CD4-positive, alpha-beta T cell treated with Interleukin-10 for 1 hour (primary cell): ENCODE measurements around the gene ADGRG1.

Experiments used
- DNase-seq: peaks from one replicate; pipeline ENCODE4 v3.0.0-alpha.2; 2020

The ADGRG1 gene

GRCh38 chr16:57636184-57636583 lies 7.8 kb downstream of the ADGRG1 start:
- DNase-seq: no peak

DNA sequence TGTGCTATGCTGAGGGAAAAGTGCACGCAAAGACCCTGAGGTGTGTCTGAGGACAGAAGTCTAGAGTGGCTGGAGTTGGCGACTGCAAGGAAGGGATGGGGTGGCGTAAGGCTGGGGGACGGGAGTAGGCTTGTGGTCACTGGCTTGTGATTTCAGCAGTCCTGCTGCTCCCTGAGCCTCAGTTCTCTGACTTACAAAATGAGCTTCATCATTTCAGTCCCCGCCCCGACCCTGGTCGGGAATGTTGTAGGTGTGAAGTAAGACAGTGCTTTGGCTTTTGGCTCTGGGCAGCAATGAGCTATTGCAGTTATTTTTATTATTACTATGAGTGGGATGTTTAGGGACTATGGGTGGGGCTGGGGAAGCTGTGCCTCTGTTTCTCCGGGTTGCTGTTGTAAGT lies 8.6 kb downstream of the ADGRG1 start:
- no peak for DNase-seq

DNA sequence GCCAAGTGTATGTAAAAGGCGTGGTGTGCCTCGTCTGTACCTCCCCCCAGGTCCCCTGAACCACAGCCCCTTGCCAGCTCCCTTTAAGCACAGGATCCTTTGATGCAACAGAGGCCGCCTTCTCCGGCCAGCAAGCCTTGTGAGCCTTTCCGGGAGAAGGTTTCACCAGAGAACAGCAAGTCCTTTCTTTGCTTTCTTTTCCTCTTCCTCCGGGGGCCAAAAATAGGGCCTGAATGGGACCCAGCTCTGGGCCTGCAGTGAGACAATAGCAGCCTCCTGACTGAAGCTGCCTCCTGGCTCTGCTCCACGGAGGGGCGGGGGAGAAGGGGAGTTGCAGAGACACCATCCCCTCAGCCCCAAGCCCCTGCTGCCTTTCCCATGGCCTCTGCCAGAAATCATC lies 9.0 kb downstream of the ADGRG1 start:
- DNase-seq: no peak

DNA sequence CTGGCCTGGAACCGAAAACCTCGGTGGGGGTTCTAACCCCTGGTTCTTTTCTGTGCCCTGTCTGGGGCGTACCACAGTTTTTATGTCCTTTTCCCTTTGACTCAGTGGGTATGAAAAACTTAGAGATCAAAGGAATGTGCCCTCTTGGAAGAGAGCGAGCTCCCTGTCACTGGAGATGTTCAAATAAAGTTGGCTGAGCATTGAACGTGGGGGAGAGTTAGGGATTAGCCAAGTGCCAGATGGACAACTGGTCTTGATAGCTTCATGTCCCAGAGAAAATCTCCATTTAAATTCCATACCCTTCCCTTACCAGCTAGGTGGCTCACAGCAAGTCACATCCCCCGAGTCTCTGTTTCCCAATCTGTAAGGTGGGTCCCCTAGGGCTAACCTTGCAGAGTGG lies 9.5 kb downstream of the ADGRG1 start:
- DNase-seq: no peak

DNA sequence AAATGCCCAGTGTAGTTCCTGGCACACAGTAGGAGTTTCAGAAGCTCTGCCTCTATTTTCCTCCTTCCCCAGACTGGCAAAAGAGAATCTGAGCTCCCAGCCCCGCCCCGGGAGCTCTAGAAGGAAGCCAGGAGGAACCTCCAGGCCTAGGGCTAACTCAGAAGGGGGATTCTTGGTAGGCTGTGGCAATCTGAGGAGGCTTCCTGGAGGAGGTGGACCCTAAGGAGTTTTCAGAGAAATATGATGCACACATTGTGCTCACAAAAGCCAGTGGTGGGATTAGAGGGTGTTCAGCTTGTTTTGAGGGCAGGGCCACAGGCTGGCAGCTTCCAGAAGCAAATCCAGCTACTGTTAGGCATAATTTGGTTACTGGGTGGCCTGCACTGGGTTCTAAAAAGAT lies 10.0 kb downstream of the ADGRG1 start:
- no peak for DNase-seq

GRCh38 chr16:57639172-57639887 lies 10.9 kb downstream of the ADGRG1 start:
- DNase-seq: no peak

- DNase-seq: no peak
These were observed 11.8 kb downstream of the ADGRG1 start for GRCh38 chr16:57640185-57640584.

DNA sequence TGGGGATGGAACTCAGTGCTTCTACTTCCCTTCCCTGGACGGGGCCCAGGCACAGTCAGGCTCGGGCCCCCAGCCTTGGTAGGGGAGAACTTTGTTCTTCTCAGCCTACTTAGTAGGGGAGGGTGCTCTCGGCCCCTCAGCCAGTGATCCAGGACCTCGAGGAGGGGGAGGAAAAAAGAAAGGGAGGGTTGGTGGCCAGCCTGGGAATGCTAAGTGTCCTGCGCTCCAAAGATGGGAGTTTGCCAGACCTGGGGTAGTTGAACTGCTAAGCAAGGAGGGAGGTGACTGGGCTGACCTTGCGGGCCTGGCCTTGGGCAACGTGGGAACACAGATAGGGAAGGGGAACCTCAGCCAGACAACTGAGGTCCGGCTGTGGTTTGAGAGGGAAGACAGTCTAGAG lies 12.2 kb downstream of the ADGRG1 start:
- no peak for DNase-seq

GRCh38 chr16:57642160-57643135 lies 14.0 kb downstream of the ADGRG1 start:
- no peak for DNase-seq

GRCh38 chr16:57643147-57643874 lies 14.9 kb downstream of the ADGRG1 start:
- no peak for DNase-seq

GRCh38 chr16:57643910-57644309 lies 15.5 kb downstream of the ADGRG1 start:
- DNase-seq: no peak

DNA sequence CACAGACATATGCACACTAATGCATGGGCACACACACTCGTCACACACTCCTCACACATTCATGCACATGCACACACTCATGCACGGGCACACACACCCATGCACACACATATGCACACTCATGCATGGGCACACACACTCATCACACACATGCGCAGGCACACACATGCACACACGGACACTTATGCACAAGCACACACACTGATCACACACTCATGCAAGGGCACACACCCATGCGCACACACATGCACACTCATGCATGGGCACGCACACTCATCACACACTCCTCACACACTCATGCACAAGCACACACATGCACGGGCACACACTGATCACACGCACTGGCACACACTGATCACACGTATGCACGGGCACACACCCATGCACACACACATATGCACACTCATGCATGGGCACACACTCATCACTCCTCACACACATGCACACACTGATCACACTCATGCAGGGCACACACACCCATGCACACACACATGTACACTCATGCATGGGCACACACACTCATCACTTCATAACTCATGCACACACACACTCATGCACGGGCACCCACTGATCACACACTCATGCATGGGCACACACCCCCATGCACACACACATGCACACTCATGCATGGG lies 16.1 kb downstream of the ADGRG1 start:
- DNase-seq: no peak

DNA sequence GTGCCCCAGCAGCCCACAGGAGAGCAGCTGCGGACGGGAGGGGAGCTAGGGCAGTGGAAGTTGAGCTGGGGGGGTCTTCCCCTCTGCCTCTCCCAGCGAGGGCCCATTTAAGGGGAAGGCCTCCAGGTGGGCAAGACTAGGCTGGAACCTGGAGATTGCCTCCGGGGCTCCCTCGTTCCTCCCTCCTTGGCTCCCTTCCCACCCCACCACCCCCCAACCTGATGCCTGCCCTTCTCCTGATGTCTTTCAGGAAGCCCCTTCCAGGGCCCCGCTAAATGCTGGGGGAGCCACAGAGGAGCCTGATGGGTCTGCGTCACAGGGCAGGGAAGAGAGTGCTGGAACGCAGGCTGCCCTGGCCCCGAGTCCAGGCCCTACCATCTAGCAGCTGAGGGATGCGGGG lies 16.7 kb downstream of the ADGRG1 start:
- DNase-seq: no peak

GRCh38 chr16:57645691-57646387 lies 17.4 kb downstream of the ADGRG1 start:
- no peak for DNase-seq

DNA sequence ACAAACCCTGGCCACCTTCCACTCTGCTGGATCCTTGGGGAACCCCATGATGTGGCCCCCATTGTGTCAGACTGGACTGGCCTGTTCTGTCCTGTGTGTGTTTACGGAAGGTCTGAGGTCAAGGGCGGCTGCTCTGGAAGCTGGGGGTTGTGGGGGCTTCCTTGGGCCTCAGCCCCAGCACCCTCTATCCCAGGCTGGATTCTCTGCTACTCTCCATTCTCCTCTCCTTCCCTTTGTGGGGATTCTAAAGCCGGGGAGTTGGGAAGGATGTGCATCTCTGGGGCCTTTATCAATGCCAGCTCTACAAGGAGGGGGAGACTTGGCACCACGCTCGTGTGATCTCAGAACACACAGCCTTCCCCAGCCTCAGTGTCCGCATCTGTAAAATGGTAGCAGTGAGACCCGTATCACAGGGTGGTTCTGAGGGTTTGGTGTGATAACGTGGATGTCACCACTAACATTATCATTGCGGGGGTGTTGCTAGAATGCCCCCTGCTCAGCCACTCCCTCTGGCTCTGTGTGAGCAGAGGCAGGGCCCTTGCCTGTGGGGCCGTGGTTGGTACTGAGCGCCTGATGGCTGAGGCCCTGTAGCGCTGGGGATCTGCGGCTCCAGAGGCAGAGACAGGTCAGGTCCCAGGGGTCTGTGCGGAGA lies 18.1 kb downstream of the ADGRG1 start:
- peak; percentile 50 for DNase-seq

DNA sequence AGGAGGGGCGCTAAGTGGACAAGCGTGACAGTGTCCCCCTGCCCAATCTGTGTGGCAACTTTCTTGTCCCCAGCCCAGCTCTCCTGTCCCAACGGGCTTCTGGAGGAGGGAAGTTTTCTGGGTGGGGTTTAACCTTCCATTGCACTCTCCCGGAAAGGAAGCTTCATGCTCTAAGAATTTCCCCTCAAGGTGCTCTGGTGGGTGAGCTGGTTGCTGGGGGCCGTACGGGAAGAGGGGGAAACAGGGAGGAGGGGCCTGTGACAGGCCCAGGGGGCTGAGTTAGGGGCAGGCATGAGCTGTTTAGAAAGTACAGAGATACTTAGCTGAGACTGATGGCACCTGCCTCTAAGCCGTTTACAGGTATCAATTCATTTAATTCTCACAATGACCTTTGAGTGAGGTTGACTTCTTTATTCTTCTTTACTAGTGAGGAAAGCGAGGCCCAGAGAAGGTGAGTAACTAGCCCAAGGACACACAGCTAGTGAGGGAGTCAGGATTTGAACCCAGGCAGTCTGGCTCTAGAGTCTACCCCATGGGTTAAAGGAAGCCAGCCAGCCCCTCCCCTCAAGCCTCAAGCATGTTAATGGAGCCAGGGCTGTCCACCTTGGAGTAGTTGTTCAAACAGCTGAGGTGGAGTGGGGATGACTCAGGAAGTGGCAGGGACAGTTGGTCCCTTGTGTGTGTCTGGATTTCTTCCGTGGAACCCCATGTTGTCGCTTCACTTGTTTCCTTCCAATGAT lies 18.9 kb downstream of the ADGRG1 start:
- DNase-seq: no peak

DNA sequence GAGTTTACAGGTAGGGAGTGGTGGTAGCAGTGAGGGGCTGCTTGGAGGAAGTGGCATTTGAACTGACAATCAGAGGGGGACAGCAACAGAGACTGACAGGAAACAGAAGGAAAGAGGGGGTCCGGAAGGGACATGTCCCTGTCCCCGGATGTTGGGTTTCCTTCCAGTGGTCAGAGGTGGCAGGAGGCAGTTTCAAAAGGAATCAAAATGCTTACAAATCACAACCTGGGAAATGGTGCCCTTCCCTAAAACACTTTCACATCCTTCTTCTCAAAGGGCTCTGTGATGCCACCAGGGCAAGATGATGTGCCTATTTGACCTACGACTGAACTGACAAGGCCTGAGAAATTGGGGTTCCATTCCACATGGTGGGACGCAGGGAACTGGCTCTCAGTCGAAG lies 19.7 kb downstream of the ADGRG1 start:
- DNase-seq: peak; percentile 20

DNA sequence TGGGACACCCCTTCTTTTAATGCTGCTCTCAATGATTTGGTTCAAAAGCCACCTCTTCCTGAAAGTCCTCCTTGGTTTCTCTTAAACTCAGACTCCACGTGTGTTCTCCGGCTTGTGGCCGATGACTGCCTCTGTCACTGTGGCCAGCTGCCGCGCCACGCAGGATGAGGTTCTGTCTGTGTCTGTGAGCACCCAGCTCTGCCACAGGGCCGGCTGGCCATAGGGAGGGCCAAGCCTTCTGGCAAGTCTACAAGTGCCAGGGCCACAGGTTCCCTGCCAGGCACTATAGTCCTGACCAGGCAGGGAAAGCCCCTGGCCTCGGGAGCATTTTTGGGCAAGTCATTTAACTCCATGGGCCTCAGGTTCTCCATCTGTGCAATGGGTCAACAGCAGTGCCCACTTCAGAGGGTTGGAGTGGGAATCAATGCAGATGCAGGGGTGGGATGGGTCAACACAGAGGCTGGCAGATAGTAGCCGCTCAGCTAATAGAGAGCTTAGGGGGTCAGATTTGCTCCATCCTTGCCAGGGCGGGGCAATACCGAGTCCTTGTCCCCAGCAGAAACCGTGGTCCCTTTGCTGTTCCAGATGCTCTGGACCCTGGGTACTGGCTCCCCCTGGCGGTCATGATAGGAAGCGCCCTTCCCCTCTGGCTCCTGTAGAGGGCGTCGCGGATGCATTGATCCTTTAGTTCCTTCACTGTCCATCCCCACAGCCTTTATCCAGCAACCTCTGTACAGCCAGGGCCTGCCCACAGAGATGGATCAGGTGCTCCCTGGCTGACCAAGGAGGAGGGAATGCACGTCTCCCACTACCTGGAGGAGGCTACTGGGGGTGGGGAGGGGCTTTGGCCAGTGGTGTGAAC lies 20.4 kb downstream of the ADGRG1 start:
- DNase-seq: peak; percentile 88

DNA sequence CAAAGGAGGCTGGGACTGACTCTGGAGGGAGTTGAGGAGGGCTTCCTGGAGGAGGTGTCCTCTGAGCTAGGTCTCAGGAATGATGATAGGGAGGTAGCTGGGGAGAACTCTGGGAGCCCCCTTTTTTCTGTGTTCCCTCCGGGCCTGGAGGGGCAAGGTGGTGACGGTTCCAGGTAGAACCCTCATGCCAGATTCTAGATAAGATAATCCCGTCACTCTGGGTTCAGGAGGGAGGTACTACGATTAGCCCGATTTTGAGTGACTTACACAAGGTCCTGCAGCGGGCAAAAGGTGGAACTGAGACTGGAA lies 21.0 kb downstream of the ADGRG1 start:
- DNase-seq: no peak

GRCh38 chr16:57649846-57650245 lies 21.4 kb downstream of the ADGRG1 start:
- DNase-seq: no peak
